GM19452 (cell line): Measurements from ENCODE around the gene MSL3B.
"Not testable (repeated sequence)": the region's sequence is repeated elsewhere in the genome, so short reads cannot be mapped to it uniquely, and the experiment has no call there.

ENCODE experiments used
- ATAC-seq: cut with Tn5 transposase; IDR thresholded peaks from one replicate; pipeline ENCODE4 v1.9.1; 2021; ENCODE audit not compliant: unreplicated experiment

Gene MSL3B

DNA sequence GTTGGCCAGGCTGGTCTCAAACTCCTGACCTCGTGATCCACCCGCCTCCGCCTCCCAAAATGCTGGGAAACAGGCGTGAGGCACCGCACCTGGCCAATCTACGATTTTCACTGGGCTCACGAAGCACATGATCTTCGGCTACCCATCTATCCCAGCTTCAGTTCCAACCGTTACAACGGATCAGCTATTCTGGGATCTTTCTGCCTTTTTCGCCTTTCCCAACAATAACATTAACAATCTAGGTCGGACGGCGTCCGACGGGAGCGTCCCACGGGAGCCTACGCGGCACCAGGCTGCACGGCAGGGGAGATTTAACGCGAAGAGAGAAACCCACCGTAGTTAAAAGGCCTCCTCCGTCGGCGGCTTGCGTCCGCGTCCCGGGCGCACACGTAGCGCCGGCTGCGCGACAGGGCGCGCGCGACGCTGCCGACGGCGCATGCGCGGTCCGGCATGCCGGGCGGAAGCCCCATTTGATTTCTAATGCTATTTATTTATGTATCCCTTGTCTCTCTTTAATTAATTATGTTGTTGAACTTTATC lies at the start of gene MSL3B:
MSL3B (minus strand) TSS at position 394 of the 540 bp plus-strand sequence.
- no peak for ATAC-seq

GRCh38 chr2:233917116-233917515 lies 48.9 kb upstream of the MSL3B start, which contains the start of gene TRPM8:
Gene TRPM8 (plus strand): TSS chr2:233917373. CDS start chr2:233926538, 9,165 bp downstream.
- no peak for ATAC-seq

DNA sequence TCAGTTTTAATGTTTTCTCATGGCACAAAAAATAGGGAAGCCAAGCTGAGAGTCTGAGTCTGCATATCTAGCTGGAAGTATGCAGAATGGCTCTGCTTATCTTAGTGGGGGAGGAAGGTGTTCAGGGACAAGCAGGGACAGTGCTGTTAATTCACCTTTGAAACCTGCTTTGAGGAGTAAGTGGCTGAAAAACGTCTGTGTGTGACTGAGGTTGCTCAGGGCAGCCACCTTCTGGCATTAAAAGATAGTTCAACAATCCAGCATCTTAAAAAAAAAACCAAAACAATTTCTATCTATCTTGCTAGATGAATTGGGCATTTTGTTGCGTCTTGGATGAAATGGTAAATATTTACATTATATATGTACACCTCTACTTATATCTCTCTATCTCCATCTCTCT lies 46.9 kb upstream of the MSL3B start:
- no peak for ATAC-seq

- no peak for ATAC-seq
These were observed 44.7 kb upstream of the MSL3B start for GRCh38 chr2:233912691-233913423.

DNA sequence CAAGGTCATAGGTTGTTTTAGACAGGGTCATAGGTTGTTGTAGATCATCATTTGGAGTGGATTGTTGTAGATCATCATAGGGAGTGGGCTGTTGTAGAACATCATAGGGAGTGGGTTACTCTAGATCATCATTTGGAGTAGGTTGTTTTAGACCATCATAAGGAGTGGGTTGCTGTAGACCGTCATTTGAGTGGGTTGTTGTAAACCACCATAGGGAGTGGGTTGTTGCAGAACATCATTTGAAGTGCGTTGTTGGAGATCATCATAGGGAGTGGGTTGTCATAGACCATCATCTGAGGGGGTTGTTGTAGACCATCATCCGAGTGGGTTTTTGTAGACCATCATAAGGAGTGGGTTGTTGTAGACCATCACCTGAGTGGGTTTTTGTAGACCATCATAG lies 39.4 kb upstream of the MSL3B start:
- no peak for ATAC-seq

DNA sequence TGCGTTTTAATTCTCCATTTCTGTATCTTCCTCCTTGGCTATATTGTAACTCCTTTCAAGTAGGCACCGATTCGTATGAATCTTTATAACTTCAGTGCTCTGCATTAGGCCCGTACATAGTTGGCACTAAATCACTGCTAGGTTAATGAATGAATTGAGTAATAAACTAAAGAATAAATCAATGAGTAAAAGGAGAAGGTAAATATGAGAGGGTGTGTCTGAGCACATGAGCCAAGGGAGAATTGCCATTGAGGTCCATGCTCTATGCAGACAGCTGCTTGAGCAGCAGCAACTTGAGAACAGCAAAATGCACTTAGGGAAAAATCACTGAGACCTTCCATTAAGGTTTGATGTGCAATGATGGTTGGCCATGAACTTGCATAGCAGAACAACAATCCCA lies 37.8 kb upstream of the MSL3B start:
- no peak for ATAC-seq

- ATAC-seq = no peak
These were observed 33.7 kb upstream of the MSL3B start for GRCh38 chr2:233901884-233902283.

GRCh38 chr2:233901367-233901766 lies 33.2 kb upstream of the MSL3B start:
- ATAC-seq = no peak

GRCh38 chr2:233896253-233896652 lies 28.1 kb upstream of the MSL3B start:
- not testable (repeated sequence) for ATAC-seq

- ATAC-seq = no peak
These were observed 24.6 kb upstream of the MSL3B start for GRCh38 chr2:233892793-233893192.

GRCh38 chr2:233882353-233882752 lies 14.2 kb upstream of the MSL3B start:
- no peak for ATAC-seq

DNA sequence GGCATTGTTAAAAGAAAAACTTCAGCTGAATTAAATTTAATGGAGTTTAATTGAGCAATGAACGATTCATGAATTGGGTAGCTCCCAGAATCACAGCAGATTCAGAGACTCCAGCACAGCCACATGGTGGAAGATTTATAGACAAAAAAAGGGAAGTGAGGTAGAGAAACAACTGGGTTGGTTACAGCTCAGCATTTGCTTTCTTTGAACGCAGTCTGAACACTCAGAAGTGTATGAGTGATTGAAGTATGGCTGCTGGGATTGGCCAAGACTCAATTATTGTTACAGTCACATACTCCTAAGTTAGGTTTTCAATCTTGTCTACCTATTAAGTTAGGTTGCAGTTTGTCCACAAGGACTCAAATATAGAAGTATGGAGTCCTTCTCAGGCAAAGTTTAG lies 3.9 kb upstream of the MSL3B start:
- not testable (repeated sequence) for ATAC-seq

DNA sequence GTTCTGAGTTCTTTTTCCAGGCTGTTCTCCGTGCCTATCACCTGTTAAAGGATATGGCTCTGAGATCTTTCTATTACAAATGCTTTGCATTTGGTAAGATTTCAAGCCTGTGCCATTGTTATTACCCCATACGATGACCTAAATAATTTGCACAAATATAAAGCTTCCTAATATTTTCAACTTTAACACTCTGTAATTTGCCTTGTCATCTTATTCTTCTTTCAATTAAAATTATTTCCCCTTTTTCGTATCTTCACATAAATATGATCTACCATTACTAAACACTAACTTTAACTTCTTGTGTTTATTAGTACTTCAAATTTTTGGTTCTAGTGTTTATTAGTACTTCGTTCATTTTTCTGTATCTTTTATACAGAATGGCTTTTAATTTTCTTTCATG lies 3.2 kb upstream of the MSL3B start:
- ATAC-seq = no peak

- no peak for ATAC-seq
These were observed 1.7 kb downstream of the MSL3B start for GRCh38 chr2:233866479-233866878.

DNA sequence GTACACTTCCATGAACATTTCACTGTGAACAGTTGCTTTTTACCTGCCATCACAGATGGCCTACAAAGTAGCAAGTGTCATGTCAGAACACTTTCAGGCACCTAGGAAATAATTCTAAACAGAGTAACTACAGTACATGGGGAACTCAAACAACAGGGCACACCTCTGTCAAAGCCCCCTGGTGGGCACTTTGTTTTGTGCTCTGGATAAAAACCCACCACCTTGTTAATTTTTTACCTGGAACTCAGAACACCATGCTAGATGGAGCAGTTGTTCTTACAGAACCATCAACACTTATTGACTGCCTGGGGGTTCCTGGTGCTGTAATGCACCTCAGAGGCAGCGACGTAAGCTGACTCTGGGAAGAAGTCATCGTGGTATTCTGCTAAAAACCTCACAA lies 2.3 kb downstream of the MSL3B start:
- ATAC-seq = no peak

DNA sequence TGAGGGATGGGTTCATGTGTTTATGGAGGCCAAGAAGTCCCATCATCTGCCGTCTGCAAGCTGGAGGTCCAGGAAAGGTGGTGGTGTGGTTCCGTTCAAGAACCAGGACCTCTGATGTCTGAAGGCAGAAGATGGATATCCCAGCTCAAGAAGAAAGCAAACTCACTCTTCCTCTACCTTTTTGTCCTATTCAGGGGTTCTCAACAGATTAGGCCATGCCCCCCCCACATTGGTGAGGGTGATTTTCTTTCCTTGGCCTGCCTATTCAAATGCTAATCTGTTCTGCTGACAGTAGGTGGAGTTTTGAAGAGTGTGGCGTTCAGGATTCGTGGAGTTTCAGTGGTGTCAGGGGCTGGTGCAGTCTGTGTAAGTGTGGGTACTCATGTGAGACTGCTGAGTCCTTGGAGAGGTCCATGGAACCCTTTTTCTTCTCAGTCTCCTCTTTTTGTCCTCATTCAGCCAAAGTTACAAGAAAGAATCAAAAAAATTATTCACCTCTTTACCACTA lies 5.9 kb downstream of the MSL3B start:
- ATAC-seq = no peak

DNA sequence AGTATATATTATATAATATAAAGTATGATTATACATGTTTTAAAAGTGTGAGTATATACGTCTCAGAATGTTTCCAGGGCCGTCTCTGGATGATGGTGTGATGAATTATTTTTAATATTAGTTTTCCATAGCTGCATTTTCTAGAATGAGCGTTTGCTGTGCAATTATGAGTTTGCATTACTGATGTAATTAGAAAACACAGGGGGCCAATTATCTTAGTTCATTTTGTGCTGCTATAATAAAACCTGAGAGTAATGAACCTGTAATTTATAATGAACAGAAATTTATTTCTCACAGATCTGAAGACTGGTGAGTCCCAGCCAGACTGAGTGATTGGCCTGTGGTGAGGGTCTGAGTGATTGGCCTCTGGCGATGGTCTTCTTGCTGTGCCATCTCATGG lies 9.9 kb downstream of the MSL3B start:
- ATAC-seq = no peak

DNA sequence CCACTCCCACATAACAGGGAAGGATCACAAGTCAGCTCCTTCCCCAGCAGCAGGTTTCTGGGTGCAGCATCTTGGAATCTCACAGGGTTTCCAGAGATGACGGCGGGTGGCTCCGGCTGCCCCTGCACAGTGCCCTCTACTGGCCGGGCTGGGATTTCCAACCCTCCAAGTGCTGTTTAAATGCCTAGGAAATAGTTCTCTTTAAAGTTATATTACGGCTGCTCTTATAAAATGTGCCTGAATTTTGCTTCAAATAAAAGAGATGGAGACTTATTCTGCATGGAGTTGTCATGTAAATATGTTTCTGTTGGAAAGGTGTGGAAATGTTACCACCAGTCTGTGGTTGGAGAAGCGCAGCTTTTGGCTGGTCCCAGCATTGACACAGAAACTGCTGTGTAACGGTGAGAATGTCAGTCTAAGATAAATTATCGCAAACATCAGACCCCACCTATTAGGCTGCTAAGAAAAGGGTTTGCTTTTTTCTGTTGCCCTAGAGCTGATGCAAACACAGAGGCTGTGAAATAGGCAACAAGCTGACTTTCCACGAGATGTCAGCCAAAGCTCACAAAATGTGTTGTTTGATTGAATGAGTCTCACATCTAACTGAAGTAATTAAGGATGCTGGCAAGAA lies 10.6 kb downstream of the MSL3B start:
- no peak for ATAC-seq

- ATAC-seq = no peak
These were observed 12.0 kb downstream of the MSL3B start for GRCh38 chr2:233856184-233856583.

GRCh38 chr2:233855345-233855744 lies 12.8 kb downstream of the MSL3B start:
- no peak for ATAC-seq

GRCh38 chr2:233854241-233854981 lies 13.8 kb downstream of the MSL3B start, which contains the start of gene HJURP:
Gene HJURP (minus strand): TSS chr2:233854535. CDS start chr2:233854500, 35 bp downstream.
- ATAC-seq = peak; percentile 94
